Ishikawa (cell line): ENCODE results near the gene MIER2.

Experiments
- CEBPB ChIP-seq: IDR thresholded peaks from 2 replicates; pipeline ENCODE4 v1.6.1; 2012
- CREB1 ChIP-seq: IDR thresholded peaks from 2 replicates; pipeline ENCODE4 v1.6.1; 2012; ENCODE audit warnings: low read depth
- EGR1 ChIP-seq: IDR thresholded peaks from 2 replicates; pipeline ENCODE4 v1.6.1; 2012
- EP300 ChIP-seq: IDR thresholded peaks from 2 replicates; pipeline ENCODE4 v1.6.1; 2012; ENCODE audit warnings: borderline replicate concordance
- FOXM1 ChIP-seq: IDR thresholded peaks from 2 replicates; pipeline ENCODE4 v1.6.1; 2012; ENCODE audit warnings: low read depth, borderline replicate concordance
- NFIC ChIP-seq: IDR thresholded peaks from 2 replicates; pipeline ENCODE4 v1.6.1; 2012
- RAD21 ChIP-seq: IDR thresholded peaks from 2 replicates; pipeline ENCODE4 v1.6.1; 2012; ENCODE audit warnings: low read depth
- TAF1 ChIP-seq: IDR thresholded peaks from 2 replicates; pipeline ENCODE4 v1.6.1; 2012; ENCODE audit warnings: low read depth, mild to moderate bottlenecking
- TCF12 ChIP-seq: IDR thresholded peaks from 2 replicates; pipeline ENCODE4 v1.6.1; 2012; ENCODE audit warnings: low read depth
- TEAD4 ChIP-seq: IDR thresholded peaks from 2 replicates; pipeline ENCODE4 v1.6.1; 2012
- YY1 ChIP-seq: IDR thresholded peaks from 2 replicates; pipeline ENCODE4 v1.6.1; 2012; ENCODE audit warnings: low read depth
- ZBTB7A ChIP-seq: IDR thresholded peaks from 2 replicates; pipeline ENCODE4 v1.6.1; 2012; ENCODE audit warnings: low read depth
- TF ChIP-seq, protein P1 (sequence below): IDR thresholded peaks from 2 replicates; pipeline ENCODE4 v1.6.1; 2012
- TF ChIP-seq, protein P2 (sequence below): IDR thresholded peaks from 2 replicates; pipeline ENCODE4 v1.6.1; 2012
- TF ChIP-seq, protein P3 (sequence below): IDR thresholded peaks from 2 replicates; pipeline ENCODE4 v1.6.1; 2012; ENCODE audit warnings: low read depth, mild to moderate bottlenecking

The MIER2 gene

DNA sequence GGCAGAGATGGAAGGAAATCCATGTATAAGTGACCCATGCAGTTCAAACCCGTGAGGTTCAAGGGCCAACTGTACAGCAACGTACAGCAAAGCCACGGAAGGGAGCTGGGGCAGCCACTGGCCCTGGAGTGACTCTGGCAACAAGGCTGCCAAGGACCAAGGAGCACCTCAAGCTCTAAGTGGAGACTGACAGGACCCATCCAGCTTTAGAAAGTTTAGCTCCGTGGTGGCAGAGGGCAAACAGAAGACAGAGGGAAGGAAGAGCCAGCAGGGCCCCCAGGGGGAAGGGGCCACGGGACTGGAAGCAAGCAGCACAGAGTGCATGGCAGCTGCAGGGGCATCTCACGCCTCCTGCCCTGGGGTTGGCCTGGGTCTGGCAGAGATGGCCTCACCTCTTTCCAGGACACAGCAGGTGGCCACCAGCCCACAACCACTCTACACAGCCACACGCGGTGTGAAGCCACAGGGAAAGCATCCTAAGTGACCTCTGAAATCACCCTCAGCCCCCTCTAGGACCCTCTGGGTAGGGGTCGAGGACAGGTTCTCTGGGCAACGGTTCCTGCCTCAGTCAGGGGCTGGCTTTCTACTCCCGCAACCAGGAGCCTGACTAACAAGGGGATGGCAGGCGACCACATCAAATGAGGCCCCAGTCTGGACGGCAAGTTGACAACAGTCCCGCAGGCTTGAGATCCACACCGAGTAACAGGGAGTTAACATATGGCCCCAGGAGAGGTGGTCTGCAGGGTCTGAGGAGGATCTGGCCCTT, 3.8 kb downstream of the MIER2 start:
- TF ChIP-seq TEAD4 (no peak), FOXM1 (no peak)
- TF ChIP-seq, protein P1, sequence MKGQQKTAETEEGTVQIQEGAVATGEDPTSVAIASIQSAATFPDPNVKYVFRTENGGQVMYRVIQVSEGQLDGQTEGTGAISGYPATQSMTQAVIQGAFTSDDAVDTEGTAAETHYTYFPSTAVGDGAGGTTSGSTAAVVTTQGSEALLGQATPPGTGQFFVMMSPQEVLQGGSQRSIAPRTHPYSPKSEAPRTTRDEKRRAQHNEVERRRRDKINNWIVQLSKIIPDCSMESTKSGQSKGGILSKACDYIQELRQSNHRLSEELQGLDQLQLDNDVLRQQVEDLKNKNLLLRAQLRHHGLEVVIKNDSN = no peak

DNA sequence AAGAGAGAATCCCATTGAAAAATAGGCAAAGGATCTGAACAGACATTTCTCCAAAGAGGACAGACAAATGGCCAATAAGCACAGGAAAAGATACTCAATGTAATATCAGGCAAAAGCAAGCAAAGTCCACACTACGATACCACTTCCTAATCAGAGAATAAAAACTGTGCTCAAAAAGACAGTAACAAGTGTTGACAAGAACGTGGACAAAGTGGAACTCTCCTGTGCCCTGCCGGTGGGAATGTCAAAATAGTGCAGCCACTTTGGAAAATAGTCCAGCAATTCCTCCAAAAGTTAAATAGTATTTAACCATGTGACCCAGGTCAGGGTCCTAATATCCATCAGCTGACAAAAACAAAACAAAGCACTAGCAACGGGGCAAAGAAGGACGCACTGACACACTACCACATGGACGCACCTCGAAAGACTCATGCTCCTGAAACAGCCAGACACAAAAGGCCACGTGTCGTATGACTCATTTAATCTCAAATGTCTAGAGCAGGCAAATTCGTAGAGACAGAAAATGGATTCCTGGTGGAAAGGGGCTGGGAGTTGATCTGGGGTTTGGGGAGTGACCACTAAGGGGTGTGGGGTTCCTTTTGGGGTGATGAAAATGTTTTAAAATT, 5.2 kb downstream of the MIER2 start:
- TF ChIP-seq, protein P2, sequence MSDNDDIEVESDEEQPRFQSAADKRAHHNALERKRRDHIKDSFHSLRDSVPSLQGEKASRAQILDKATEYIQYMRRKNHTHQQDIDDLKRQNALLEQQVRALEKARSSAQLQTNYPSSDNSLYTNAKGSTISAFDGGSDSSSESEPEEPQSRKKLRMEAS = no peak
- no peak for TF ChIP-seq EGR1
- TF ChIP-seq NFIC = no peak
- TF ChIP-seq YY1 = no peak
- no peak for TF ChIP-seq TCF12
- TF ChIP-seq, protein P1 = no peak
- no peak for TF ChIP-seq FOXM1
- TF ChIP-seq ZBTB7A = no peak
- TF ChIP-seq, protein P3, sequence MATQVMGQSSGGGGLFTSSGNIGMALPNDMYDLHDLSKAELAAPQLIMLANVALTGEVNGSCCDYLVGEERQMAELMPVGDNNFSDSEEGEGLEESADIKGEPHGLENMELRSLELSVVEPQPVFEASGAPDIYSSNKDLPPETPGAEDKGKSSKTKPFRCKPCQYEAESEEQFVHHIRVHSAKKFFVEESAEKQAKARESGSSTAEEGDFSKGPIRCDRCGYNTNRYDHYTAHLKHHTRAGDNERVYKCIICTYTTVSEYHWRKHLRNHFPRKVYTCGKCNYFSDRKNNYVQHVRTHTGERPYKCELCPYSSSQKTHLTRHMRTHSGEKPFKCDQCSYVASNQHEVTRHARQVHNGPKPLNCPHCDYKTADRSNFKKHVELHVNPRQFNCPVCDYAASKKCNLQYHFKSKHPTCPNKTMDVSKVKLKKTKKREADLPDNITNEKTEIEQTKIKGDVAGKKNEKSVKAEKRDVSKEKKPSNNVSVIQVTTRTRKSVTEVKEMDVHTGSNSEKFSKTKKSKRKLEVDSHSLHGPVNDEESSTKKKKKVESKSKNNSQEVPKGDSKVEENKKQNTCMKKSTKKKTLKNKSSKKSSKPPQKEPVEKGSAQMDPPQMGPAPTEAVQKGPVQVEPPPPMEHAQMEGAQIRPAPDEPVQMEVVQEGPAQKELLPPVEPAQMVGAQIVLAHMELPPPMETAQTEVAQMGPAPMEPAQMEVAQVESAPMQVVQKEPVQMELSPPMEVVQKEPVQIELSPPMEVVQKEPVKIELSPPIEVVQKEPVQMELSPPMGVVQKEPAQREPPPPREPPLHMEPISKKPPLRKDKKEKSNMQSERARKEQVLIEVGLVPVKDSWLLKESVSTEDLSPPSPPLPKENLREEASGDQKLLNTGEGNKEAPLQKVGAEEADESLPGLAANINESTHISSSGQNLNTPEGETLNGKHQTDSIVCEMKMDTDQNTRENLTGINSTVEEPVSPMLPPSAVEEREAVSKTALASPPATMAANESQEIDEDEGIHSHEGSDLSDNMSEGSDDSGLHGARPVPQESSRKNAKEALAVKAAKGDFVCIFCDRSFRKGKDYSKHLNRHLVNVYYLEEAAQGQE = no peak

DNA sequence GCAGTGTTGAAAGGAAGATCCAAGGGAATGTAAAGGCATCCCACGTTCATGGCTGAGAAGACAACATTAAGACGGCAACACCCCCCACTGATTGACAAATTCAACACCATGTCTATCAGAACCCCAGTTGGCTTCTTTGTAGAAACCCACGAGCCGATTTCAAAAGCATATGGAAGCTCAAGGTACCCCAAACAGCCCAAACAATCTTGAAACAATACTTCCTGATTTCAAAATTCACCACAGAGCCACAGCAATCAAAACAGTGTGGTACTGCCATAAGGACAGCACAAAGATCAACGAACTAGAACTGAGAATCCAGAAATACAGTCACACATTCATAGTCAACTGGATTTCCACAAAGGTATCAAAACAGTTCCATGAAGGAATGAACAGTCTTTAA, 6.2 kb downstream of the MIER2 start:
- no peak for TF ChIP-seq RAD21
- TF ChIP-seq TEAD4 = no peak
- TF ChIP-seq EGR1 = no peak
- TF ChIP-seq YY1 = no peak
- TF ChIP-seq ZBTB7A = no peak
- TF ChIP-seq, protein P1 = no peak
- no peak for TF ChIP-seq FOXM1
- TF ChIP-seq EP300 = no peak

DNA sequence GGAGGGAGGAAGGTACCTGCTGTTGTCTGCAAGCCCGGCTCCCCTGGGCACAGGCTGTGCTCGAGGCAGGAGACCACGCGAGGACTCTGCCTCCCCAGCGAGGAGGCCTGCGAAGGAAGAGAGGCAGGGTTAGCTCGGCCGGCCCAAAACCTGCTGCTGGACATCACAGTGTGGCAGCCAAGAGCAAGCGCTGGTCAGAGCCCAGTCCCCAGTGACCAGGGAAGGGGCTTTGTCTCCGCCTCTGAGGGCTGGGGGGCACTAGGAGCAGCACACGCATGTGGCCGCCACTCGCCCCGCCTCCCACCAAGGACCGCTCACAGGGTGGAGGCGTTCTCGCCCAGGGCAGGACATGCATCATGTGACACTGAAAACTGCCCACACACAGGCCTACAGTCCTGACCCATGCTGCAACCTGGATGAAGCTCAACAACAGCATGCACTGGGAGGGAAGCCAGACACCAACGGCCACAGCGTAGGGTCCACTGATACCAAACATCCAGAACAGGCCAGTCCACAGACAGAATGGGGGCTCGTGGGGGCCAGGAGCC, 8.5 kb downstream of the MIER2 start:
- no peak for TF ChIP-seq NFIC
- TF ChIP-seq TEAD4 = no peak
- no peak for TF ChIP-seq TAF1
- TF ChIP-seq, protein P2 = no peak
- TF ChIP-seq, protein P3 = no peak
- no peak for TF ChIP-seq TCF12
- no peak for TF ChIP-seq YY1
- no peak for TF ChIP-seq CREB1
- no peak for TF ChIP-seq RAD21
- TF ChIP-seq EP300 = no peak
- TF ChIP-seq, protein P1 = no peak
- TF ChIP-seq ZBTB7A = no peak
- no peak for TF ChIP-seq EGR1
- no peak for TF ChIP-seq FOXM1

DNA sequence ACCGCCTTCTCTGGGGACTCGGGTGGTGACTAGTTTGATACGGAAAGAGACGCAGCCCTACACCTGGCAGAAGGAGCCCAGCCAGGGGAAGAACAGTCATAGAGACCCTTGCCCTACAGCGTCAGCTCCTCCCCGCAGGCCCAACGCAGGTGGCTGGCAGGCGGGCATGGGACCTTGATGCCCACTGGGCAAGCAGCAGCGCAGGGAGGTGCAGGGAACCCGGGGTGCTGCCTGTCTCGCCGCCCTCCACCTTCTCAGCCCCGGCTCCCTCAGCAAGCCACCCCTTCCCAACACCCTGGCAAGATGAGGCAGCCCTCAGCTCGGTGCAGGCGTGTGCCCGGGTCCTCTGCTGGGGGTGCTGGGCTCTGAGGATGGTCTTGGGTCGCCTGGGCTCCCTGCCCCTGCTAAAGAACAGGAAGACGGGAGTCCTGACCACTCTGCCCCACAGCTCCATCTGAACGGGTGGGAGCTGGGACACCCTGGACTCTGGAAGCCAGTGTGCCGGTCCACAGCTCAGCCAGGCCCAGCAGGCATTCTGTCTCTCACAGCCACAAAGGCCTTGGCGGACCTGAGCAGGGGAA, 9.0 kb downstream of the MIER2 start:
- TF ChIP-seq FOXM1 (no peak), ZBTB7A (no peak), CEBPB (no peak), TCF12 (no peak), EGR1 (no peak), NFIC (no peak), YY1 (no peak), CREB1 (no peak), RAD21 (no peak), TEAD4 (no peak), EP300 (no peak)
- TF ChIP-seq, protein P3 = no peak
- TF ChIP-seq, protein P1 = no peak
